ENCODE results near the gene IQGAP2.
A peak's percentile ranks its signal among the peaks of the same experiment; 100 is the strongest.
"Not testable (repeated sequence)": the region's sequence is repeated elsewhere in the genome, so short reads cannot be mapped to it uniquely, and the experiment has no call there.

The IQGAP2 gene

GRCh38 chr5:76583163-76584047 lies 180.3 kb downstream of the IQGAP2 start:
- Mint-ChIP-seq H3K9me3 (no peaks in the 10 kb centered on the region), H3K27me3 (no peaks in the 10 kb centered on the region), H3K4me1 (peaks cover 12% of the 10 kb centered on the region)

GRCh38 chr5:76585783-76586217 lies 182.7 kb downstream of the IQGAP2 start:
- Mint-ChIP-seq H3K27me3 (no peaks in the 10 kb centered on the region), H3K9me3 (no peaks in the 10 kb centered on the region), H3K27ac (no peak overlapping the region), H3K4me1 (peaks cover 12% of the 10 kb centered on the region), H3K4me3 (no peak overlapping the region)
- DNase-seq (no peak), ATAC-seq (no peak)

More at GRCh38 chr5:76583163-76584047, 180.3 kb downstream of the IQGAP2 start:
- ATAC-seq (no peak), DNase-seq (no peak)
- Mint-ChIP-seq H3K27ac (no peak overlapping the region), H3K4me3 (no peak overlapping the region)

- H3K4me3 Mint-ChIP-seq, result no peak overlapping the region
- no peak for ATAC-seq
- peaks cover 12% of the 10 kb centered on the region for H3K4me1 Mint-ChIP-seq
- H3K27ac Mint-ChIP-seq, result no peak overlapping the region
- DNase-seq, result no peak
- no peaks in the 10 kb centered on the region for H3K9me3 Mint-ChIP-seq
- no peaks in the 10 kb centered on the region for H3K27me3 Mint-ChIP-seq
These were observed 183.4 kb downstream of the IQGAP2 start for GRCh38 chr5:76586531-76586930.

- Mint-ChIP-seq H3K4me3 (no peak overlapping the region), H3K9me3 (no peaks in the 10 kb centered on the region)
These were observed 186.9 kb downstream of the IQGAP2 start for GRCh38 chr5:76590027-76590426.

GRCh38 chr5:76591366-76591765 lies 188.3 kb downstream of the IQGAP2 start:
- ATAC-seq (no peak), DNase-seq (no peak)
- H3K4me3 Mint-ChIP-seq, result no peak overlapping the region
- no peaks in the 10 kb centered on the region for H3K4me1 Mint-ChIP-seq
- no peaks in the 10 kb centered on the region for H3K27me3 Mint-ChIP-seq
- peak overlapping the region in 1 of 2 donors; percentile 50 for H3K27ac Mint-ChIP-seq
- no peaks in the 10 kb centered on the region for H3K9me3 Mint-ChIP-seq

More at GRCh38 chr5:76590027-76590426, 186.9 kb downstream of the IQGAP2 start:
- DNase-seq, result no peak
- Mint-ChIP-seq H3K4me1 (no peaks in the 10 kb centered on the region), H3K27me3 (no peaks in the 10 kb centered on the region), H3K27ac (no peak overlapping the region)
- ATAC-seq, result peak; percentile 49

- Mint-ChIP-seq H3K9me3 (no peaks in the 10 kb centered on the region), H3K27ac (no peak overlapping the region), H3K4me1 (no peaks in the 10 kb centered on the region), H3K27me3 (no peaks in the 10 kb centered on the region), H3K4me3 (no peak overlapping the region)
- DNase-seq (no peak), ATAC-seq (no peak)
These were observed 189.6 kb downstream of the IQGAP2 start for GRCh38 chr5:76592692-76593091.

GRCh38 chr5:76594107-76594506 lies 191.0 kb downstream of the IQGAP2 start:
- Mint-ChIP-seq H3K27ac (no peak overlapping the region), H3K4me1 (no peaks in the 10 kb centered on the region)
- ATAC-seq, result no peak

GRCh38 chr5:76595755-76596481 lies 192.8 kb downstream of the IQGAP2 start:
- no peak overlapping the region for H3K4me3 Mint-ChIP-seq
- H3K27ac Mint-ChIP-seq, result peak overlapping the region in 1 of 2 donors; percentile 22
- no peaks in the 10 kb centered on the region for H3K27me3 Mint-ChIP-seq
- no peaks in the 10 kb centered on the region for H3K9me3 Mint-ChIP-seq
- no peaks in the 10 kb centered on the region for H3K4me1 Mint-ChIP-seq
- no peak for ATAC-seq
- no peak for DNase-seq

More at GRCh38 chr5:76594107-76594506, 191.0 kb downstream of the IQGAP2 start:
- no peak for DNase-seq
- Mint-ChIP-seq H3K9me3 (no peaks in the 10 kb centered on the region), H3K4me3 (no peak overlapping the region), H3K27me3 (no peaks in the 10 kb centered on the region)

GRCh38 chr5:76598531-76598930 lies 195.4 kb downstream of the IQGAP2 start:
- no peak overlapping the region for H3K27ac Mint-ChIP-seq

GRCh38 chr5:76600716-76601115 lies 197.6 kb downstream of the IQGAP2 start:
- Mint-ChIP-seq H3K4me1 (no peaks in the 10 kb centered on the region), H3K27ac (no peak overlapping the region)
- no peak for ATAC-seq

More at GRCh38 chr5:76598531-76598930, 195.4 kb downstream of the IQGAP2 start:
- DNase-seq, result no peak
- no peak for ATAC-seq
- no peaks in the 10 kb centered on the region for H3K9me3 Mint-ChIP-seq
- no peaks in the 10 kb centered on the region for H3K4me1 Mint-ChIP-seq
- H3K4me3 Mint-ChIP-seq, result no peak overlapping the region
- H3K27me3 Mint-ChIP-seq, result no peaks in the 10 kb centered on the region

GRCh38 chr5:76601470-76601869 lies 198.4 kb downstream of the IQGAP2 start:
- ATAC-seq, result peak; percentile 66
- DNase-seq, result peak in 1 of 2 donors; percentile 15
- Mint-ChIP-seq H3K27me3 (no peaks in the 10 kb centered on the region), H3K4me1 (no peaks in the 10 kb centered on the region), H3K27ac (no peak overlapping the region), H3K9me3 (no peaks in the 10 kb centered on the region), H3K4me3 (no peak overlapping the region)

More at GRCh38 chr5:76600716-76601115, 197.6 kb downstream of the IQGAP2 start:
- Mint-ChIP-seq H3K9me3 (no peaks in the 10 kb centered on the region), H3K4me3 (no peak overlapping the region), H3K27me3 (no peaks in the 10 kb centered on the region)
- DNase-seq, result no peak

- no peak overlapping the region for H3K4me3 Mint-ChIP-seq
- DNase-seq, result no peak
- H3K4me1 Mint-ChIP-seq, result peaks cover 5% of the 10 kb centered on the region
- H3K27me3 Mint-ChIP-seq, result no peaks in the 10 kb centered on the region
- no peak for ATAC-seq
- H3K27ac Mint-ChIP-seq, result peak overlapping the region in 1 of 2 donors; percentile 54
- no peaks in the 10 kb centered on the region for H3K9me3 Mint-ChIP-seq
These were observed 199.1 kb downstream of the IQGAP2 start for GRCh38 chr5:76602094-76602726.

- DNase-seq, H3K4me3 Mint-ChIP-seq, H3K27me3 Mint-ChIP-seq, H3K27ac Mint-ChIP-seq, H3K9me3 Mint-ChIP-seq, ATAC-seq: not testable (repeated sequence)
- peaks cover 19% of the 10 kb centered on the region for H3K4me1 Mint-ChIP-seq
These were observed 200.9 kb downstream of the IQGAP2 start for GRCh38 chr5:76603991-76604390.

GRCh38 chr5:76604838-76605237 lies 201.8 kb downstream of the IQGAP2 start:
- no peak for DNase-seq
- no peak for ATAC-seq
- Mint-ChIP-seq H3K9me3 (no peaks in the 10 kb centered on the region), H3K4me1 (peaks cover 19% of the 10 kb centered on the region), H3K27me3 (no peaks in the 10 kb centered on the region), H3K27ac (no peak overlapping the region), H3K4me3 (no peak overlapping the region)

- no peak overlapping the region for H3K4me3 Mint-ChIP-seq
- no peak for ATAC-seq
- no peaks in the 10 kb centered on the region for H3K27me3 Mint-ChIP-seq
- no peaks in the 10 kb centered on the region for H3K9me3 Mint-ChIP-seq
- no peak overlapping the region for H3K27ac Mint-ChIP-seq
- DNase-seq, result no peak
- peaks cover 19% of the 10 kb centered on the region for H3K4me1 Mint-ChIP-seq
These were observed 203.6 kb downstream of the IQGAP2 start for GRCh38 chr5:76606701-76607100.
